GM10847 (cell line): ENCODE measurements around the gene AVL9.

Source experiments
- POLR2A ChIP-seq: IDR thresholded peaks from 2 replicates; pipeline ENCODE4 v1.6.1; 2011; ENCODE audit not compliant: insufficient read length; ENCODE audit errors: extremely low read depth

AVL9 gene

DNA sequence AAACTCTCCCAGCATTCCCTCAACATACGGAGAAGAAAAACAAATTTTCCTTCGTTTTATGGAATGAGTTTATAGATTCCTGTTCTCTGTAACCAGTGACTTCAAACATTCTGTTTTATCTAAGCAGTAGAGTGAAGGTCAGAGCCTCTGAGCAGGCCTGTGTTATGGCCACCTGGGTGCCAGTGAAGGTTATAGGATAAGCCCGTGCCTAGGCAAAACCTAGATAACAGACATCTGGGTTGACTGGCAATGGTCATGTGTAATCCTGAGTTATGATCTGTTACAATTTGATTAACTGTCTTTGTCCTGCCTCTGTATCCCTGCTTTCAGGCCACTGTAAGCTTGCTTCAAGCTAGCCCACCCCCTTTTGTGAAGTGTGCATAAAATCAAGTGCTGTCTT is 13.4 kb upstream of the AVL9 start:
- no peak for TF ChIP-seq POLR2A

DNA sequence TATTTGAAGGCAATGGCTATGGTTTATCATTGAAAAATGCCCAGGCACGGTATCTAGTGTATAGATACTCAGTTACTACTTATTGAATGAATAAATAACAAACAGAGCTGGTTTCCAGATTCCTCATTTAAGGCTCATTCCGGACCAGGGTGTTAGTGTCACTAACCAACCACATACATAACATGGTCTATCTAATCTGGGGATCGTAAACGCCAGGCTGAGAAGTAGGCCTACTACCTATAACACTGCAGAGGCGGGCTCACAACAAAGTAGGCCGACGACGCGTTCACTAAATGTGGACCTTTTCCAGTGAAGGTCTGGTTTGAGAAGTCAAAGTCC is 5.5 kb upstream of the AVL9 start:
- no peak for TF ChIP-seq POLR2A

DNA sequence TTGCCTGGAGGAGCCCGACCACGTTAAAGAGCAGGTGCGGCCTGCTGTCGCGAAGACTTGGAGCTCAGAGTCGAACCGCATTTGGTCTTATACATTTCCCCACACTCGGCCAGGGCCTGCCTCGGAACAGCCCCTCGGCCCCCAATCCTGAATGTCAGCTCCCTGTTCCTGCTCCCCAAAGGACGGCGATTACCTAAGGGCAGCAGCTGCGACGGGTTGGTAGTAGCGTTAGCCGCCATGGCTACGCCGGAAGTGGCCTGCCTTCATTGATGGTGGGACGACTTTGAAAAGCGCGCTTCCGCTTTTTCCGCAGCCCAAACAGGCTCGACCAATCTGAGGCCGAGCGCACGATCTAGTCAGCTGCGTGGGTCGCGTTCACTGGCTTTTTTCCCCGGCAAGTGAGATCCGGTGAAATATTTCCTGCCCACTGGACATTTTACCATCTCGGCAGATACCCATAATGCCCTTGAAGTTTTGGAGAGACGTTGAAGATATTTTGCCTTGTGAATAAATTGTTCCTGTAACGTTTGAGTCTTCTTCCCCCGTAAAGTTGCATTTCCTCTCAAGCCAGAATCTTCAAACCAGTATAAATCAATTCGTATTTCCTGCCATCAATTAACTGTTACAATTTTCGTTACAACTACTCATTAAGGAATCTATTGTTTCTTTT is 5.0 kb upstream of the AVL9 start, which contains the start of gene LSM5:
LSM5 (minus strand) TSS at position 254 of the 670 bp plus-strand sequence; CDS start at position 239, 15 bp downstream.
- peak; percentile 58 for TF ChIP-seq POLR2A

DNA sequence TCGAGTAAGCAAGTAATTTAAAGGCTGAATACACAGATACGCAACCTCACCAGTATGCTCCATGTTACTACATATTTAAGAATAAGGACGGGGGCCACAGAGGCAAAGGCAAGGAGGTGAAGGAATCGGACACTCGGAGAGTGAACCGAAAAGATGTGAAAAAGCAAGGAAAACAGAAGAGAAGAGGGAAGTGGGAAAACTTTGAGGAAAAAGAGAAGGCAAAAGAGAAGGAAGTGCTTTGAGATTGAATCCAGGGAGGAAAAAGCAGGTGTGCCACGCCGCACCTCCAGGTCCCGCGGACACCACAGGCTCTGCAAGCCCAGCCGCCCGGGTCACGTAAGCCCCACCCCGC is 367 bp upstream of the AVL9 start:
- no peak for TF ChIP-seq POLR2A

DNA sequence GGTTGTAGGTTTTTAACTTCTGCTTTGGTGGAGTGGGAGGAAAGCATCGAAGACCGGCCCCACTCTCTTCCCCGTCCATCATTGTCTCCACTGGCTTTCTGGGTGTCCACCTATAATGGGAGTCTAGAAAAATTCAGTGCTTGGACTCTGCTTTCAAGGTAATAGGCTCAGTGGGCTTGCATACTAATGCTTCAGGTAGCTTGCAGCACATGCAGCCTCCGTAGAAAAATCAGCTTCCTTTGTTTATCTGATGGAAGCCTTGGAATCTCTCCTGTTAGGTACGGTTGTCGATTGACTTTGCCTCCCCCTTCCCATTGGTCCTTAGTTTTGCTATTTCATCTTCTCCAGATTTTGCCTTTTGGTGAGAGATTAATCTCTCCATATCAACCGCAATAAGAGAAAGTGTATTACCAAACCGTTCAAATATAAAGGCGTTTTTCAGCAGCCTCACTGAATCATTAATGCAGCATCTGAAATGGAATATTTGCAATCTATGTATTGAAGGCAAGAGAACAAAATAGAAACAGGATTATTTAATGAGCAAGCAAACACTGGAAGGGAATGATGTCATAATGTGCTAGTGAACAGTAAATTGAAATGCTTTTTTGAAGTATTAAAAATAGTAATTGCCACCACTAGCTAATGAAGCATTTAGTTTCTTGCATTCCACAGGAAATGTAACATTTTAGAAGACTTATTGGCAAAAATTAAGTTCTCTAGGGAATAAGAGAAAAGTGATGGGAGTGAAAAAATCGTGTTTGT is 944 bp downstream of the AVL9 start:
- no peak for TF ChIP-seq POLR2A

DNA sequence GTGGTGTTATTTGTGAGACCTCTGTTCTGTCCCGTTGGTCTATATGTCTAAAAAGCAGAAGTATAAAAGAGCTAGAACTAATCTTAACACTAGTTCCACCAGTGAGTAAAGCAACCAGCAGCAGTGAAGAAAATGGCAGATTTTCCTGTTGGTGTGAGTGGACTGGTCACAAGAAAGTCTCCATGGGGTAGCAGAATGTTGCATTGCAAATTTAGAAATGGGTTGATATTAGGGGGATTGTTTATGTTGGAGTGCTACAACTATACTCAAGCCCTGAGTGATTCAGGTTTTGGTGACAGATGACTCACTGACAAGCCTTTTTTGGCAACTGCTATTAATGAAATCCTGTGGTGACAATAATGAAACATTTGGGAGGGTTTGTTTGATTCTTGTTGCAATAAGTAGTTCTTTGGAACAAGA is 5.6 kb downstream of the AVL9 start:
- TF ChIP-seq POLR2A: no peak

DNA sequence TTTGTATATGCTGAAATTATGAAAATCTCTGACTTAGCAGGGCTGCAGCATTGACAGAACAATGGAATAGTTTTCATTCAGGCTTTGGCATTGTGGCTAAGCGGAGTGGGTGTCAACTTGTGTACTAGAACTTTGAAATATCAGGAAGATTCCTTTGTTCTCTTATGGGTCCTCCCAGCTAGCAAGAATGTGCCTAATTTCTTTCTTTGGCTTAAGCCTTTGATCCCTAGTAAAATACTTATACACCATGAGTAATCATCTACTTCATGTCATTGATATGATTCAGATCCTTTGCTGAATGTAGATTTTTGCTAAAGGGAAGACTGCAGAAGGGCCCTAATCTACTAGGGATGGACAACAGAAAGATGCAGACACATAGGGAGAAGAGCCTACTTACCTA is 6.2 kb downstream of the AVL9 start:
- no peak for TF ChIP-seq POLR2A

DNA sequence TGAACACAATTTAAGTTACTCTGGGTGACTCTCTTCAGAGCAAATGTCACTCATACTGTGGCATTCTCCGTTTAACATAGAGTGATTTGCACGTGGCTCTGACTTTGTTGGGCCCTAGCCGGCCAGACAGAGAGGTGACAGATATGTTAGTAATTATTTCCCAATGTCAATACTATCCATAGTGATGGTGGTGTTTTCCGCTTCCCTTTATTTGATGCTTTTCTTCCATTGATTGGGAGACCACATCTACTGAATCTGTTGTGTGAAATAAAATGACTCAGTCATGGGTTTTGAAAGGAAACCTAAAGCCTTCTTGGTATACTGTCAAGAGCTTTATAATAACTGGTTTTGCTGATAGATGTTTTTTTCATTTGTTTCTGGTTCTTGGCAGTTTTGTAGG is 7.4 kb downstream of the AVL9 start:
- no peak for TF ChIP-seq POLR2A

DNA sequence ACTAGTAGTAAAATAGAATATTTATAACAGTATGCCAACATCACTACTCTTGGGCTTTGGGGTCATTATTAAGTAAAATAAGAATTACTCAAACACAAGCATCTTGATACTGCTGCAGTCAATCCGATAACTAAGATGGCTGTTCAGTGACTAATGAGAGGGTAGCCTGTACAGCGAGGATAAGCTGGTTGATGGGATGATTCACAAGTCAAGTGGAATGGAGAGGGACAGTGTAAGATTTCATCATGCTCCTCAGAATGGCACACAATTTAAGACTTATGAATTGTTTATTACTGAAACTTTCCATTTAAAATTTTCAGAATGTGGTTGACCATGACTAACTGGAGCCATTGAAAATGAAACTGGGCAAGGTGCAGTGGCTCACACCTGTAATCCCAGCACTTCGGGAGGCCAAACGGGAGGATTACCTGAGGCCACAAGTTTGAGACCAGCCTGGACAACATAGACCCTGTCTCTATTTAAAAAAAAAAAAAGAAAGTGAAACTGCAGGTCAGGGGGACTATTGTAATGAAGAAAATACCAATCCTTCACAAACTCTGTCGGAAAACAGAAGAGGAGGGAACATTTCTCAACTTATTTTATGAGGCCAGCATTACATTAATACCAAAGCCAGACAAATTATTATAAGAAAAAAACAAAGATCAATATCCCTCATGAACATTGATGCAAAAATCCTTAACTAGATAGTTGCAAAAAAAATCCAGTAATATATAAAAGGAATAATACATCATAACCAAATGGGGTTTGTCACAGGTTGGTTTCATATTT is 11.2 kb downstream of the AVL9 start:
- no peak for TF ChIP-seq POLR2A

DNA sequence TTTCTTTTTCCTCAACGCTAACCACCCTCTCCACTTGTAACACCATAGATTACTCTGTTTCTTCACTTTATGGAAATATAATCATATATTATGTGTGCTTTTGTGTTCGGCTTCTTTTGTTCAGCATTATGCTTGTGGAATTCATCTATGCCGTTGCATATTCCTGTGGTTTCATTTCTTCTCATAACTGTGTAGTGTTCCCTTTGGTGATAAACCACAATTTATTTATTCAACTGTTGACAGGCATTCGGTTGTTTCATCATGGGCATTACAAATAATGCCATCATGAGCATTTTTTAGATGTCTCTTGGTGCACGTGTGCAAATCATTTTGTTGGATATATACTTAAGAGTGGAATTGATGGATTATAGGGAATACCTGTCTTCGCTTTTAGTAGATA is 12.1 kb downstream of the AVL9 start:
- TF ChIP-seq POLR2A: no peak

DNA sequence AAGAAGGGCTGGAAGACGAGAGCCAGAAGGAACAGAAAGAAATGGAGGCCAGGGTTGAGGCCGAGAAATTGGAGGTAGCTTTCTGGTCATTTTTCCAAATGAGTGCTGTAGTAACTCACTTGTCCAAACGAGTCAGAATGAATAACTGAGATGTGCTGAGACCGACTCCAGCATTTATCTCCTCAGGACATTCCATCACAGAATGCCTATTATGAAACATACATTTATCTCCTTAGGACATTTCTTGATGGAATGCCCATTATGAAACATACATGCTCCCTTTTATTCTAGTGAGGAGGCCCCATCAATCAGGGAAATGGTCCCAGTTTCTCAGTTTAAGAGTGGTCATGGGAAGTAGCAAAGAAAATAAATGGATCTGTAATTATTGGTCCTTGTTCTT is 16.5 kb downstream of the AVL9 start:
- TF ChIP-seq POLR2A: no peak

DNA sequence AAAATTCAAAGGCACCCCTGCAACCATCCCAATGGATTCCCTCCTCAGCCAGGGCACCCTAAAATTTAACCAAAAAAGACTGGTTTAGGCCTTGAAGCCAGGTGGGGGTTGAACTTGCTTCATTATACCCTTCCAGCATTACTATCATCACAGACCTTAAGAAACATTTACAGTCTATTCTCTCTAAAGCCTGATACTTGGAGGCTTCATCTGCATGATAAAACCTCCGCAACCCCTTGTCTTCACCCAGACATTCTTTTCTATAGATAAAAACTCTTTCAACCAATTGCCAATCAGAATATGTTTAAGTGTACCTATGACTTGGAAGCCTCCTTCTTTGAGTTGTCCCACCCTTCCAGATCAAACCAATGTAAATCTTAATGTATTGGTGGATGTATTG is 17.9 kb downstream of the AVL9 start:
- no peak for TF ChIP-seq POLR2A

DNA sequence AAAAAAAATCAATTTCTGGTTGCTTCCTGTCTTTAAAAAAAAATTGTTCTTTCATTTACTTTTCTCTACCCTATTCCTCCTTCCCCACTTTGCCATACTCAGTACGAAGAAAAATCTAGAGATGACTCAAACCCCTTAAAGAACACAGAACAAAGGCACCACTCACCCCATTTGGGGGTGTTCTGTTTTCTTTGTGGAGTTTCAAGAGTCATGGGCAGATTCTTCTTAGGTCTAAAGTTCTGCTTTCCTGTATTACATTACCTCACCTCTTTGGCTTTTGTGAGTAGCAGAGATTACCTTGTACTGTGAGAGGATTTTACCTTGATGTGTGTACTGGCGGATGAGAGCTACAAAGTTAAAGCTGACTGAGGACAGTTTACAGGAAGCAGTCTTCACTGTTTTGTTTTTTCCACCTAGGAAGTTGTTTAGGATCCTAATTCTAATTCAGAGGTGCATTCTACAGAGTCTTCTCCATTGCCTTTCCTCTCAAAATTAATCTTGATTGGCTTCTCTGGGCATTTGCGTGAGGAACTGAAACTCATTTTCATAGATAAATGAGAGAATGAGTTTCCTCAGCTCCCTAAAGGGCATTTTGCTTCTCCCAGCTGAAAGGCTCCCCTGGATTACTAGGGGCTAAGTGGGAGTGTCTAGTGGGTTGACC is 20.7 kb downstream of the AVL9 start:
- TF ChIP-seq POLR2A: no peak

DNA sequence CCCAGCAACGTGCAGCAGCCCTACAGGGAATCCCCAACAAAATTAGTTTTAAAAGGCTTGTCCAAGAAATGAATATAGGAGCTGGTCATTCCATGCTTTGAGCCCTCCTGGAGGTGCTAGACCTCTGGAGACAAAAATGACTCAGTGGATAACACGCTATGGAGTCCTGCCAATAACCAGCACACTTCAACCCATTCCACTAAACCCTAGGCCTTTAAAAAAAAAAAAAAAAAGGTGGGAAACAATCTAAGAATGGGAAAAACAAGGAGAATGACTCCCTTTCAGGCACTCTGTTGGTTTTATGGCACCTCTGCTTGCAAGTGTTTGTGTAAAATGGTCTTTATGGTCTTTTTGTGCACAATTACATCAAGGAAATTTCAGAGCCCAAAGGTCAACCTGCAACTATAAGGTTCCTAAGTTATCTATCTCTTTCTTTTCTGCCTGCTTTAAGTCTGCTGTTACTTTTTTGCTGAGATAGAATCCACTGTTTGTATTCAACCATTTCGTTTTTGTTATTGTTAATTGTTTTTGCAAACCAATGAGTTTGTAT is 21.3 kb downstream of the AVL9 start:
- TF ChIP-seq POLR2A: no peak

DNA sequence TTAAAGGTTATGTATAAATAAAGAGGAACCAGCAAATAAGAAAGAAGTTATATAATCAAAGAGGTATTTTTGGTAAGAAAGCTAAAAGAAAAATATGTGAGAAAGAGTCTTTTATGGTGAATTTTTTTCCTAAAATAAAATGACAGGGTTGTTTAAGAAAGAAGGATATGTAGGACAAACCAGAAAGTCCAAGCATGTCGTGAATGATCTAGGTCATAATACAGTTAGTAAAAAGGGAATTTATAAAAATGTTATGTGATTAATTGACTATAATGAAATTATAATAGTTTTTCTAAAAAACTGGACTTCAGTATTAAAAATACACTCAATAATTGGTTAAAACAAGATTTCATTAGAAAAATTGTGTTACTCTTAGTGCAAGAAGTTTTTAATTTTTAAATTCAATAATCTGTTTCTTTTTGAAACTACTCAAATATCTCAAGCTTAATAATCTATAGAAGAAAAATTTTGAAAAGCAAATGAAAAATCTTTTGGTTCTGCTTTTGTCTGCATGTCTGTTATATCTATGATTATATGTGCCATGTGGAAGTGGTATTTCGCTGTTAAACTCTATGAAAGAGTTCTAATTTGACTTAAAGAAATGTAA is 23.3 kb downstream of the AVL9 start:
- no peak for TF ChIP-seq POLR2A
